ENCODE data around the gene TRIM29. TPM values are rescaled to one million over a fixed set of nuclear protein-coding genes. Genes with fewer than 3 reads are reported as not detected.

TRIM29 gene
- total RNA-seq, 1 experiment from 2014 or later, result 293 TPM

GRCh38 chr11:120090411-120090810 is 47.5 kb downstream of the TRIM29 start:
- ChIA-PET CTCF (no interaction called here), POLR2A (ENCODE audit: unreplicated experiment) (no interaction called here)
- Histone ChIP-seq H4K20me1 (ENCODE audit: insufficient read depth) (no peaks in the 10 kb centered on the region), H2AFZ (no peak overlapping the region), H3K9me3 (ENCODE audit: insufficient read depth, low read depth) (peaks cover 7% of the 10 kb centered on the region), H3K79me2 (ENCODE audit: low read depth) (no peaks in the 10 kb centered on the region), H3F3A (ENCODE audit: insufficient read depth, low read depth) (no peaks in the 10 kb centered on the region), H3K27ac (no peak overlapping the region), H3K4me3 (no peak overlapping the region), H3K27me3 (ENCODE audit: insufficient read depth, low read depth) (peaks cover 80% of the 10 kb centered on the region), H3K4me1 (replicated peaks; ENCODE audit: insufficient read depth) (no peaks in the 10 kb centered on the region), H3K9me2 (ENCODE audit: insufficient read depth) (no peaks in the 10 kb centered on the region), H3K4me2 (no peak overlapping the region), H3K36me3 (ENCODE audit: low read depth) (no peaks in the 10 kb centered on the region)
- DNase-seq, result no peak
- intact Hi-C loops (cut with micrococcal nuclease; ENCODE audit: unreplicated experiment), result no loop called here
- TF ChIP-seq EZH2 (IDR thresholded peaks at IDR 0.05; ENCODE audit: low read depth), result no peak
- no peak for TF ChIP-seq CTCF (conservative IDR thresholded peaks at IDR 0.05)
- BruUV-seq (replicated peaks), result no TSS peak

GRCh38 chr11:120089036-120090001 is 48.6 kb downstream of the TRIM29 start:
- peaks cover 72% of the 10 kb centered on the region for H3K27me3 ChIP-seq (ENCODE audit: insufficient read depth, low read depth)
- H3K27ac ChIP-seq, result no peak overlapping the region
- no peaks in the 10 kb centered on the region for H3K4me1 ChIP-seq (replicated peaks; ENCODE audit: insufficient read depth)
- no peaks in the 10 kb centered on the region for H3F3A ChIP-seq (ENCODE audit: insufficient read depth, low read depth)
- intact Hi-C loops (cut with micrococcal nuclease; ENCODE audit: unreplicated experiment), result no loop called here
- no peaks in the 10 kb centered on the region for H3K9me2 ChIP-seq (ENCODE audit: insufficient read depth)
- ChIA-PET POLR2A (ENCODE audit: unreplicated experiment) (interaction anchor here (0.6 kb wide), 1 partner anchor 34 kb away, joined by 9 read pairs; no protein-coding TSS in a partner anchor), CTCF (no interaction called here)
- BruUV-seq (replicated peaks), result no TSS peak
- TF ChIP-seq CTCF (conservative IDR thresholded peaks at IDR 0.05) (no peak), EZH2 (IDR thresholded peaks at IDR 0.05; ENCODE audit: low read depth) (no peak)
- peaks cover 7% of the 10 kb centered on the region for H3K9me3 ChIP-seq (ENCODE audit: insufficient read depth, low read depth)
- no peaks in the 10 kb centered on the region for H4K20me1 ChIP-seq (ENCODE audit: insufficient read depth)
- H3K4me3 ChIP-seq, result no peak overlapping the region
- no peaks in the 10 kb centered on the region for H3K79me2 ChIP-seq (ENCODE audit: low read depth)
- no peak for DNase-seq
- H2AFZ ChIP-seq, result no peak overlapping the region
- no peak overlapping the region for H3K4me2 ChIP-seq
- no peaks in the 10 kb centered on the region for H3K36me3 ChIP-seq (ENCODE audit: low read depth)

GRCh38 chr11:120088056-120088455 is 49.9 kb downstream of the TRIM29 start:
- no TSS peak for BruUV-seq (replicated peaks)
- CTCF ChIA-PET, result no interaction called here
- peaks cover 72% of the 10 kb centered on the region for H3K27me3 ChIP-seq (ENCODE audit: insufficient read depth, low read depth)

More at GRCh38 chr11:120088056-120088455, 49.9 kb downstream of the TRIM29 start:
- Histone ChIP-seq H4K20me1 (ENCODE audit: insufficient read depth) (no peaks in the 10 kb centered on the region), H2AFZ (no peak overlapping the region), H3K79me2 (ENCODE audit: low read depth) (no peaks in the 10 kb centered on the region), H3K4me2 (no peak overlapping the region), H3K36me3 (ENCODE audit: low read depth) (no peaks in the 10 kb centered on the region), H3F3A (ENCODE audit: insufficient read depth, low read depth) (no peaks in the 10 kb centered on the region), H3K27ac (no peak overlapping the region), H3K9me2 (ENCODE audit: insufficient read depth) (no peaks in the 10 kb centered on the region), H3K4me3 (no peak overlapping the region), H3K4me1 (replicated peaks; ENCODE audit: insufficient read depth) (no peaks in the 10 kb centered on the region), H3K9me3 (ENCODE audit: insufficient read depth, low read depth) (peaks cover 7% of the 10 kb centered on the region)
- POLR2A ChIA-PET (ENCODE audit: unreplicated experiment), result no interaction called here
- TF ChIP-seq EZH2 (IDR thresholded peaks at IDR 0.05; ENCODE audit: low read depth), result no peak
- TF ChIP-seq CTCF (conservative IDR thresholded peaks at IDR 0.05), result no peak
- no peak for DNase-seq
- intact Hi-C loops (cut with micrococcal nuclease; ENCODE audit: unreplicated experiment), result no loop called here
